K562 (cell line): ENCODE data around the gene HIVEP2. TPM values are rescaled to one million over a fixed set of nuclear protein-coding genes. Genes with fewer than 3 reads are reported as not detected.

Experiments used
- ATAC-seq: fragments of 200-7000 bp; cut with Tn5 transposase; 3 replicates; pipeline ENCODE4 v1.9.1; 2020; ENCODE audit warnings: moderate library complexity
- BruUV-seq: library from RNA; stranded (reverse); fragments of 400-500 nt; replicated peaks from 2 replicates; lab custom pipeline; 2021; lab: Mats Ljungman, UMichigan
- CTCF ChIA-PET: fragments of 300-600 bp; formaldehyde crosslinking; extraction: SDS; loops from one replicate; lab custom pipeline; 2021; ENCODE audit warnings: low intra/inter-chr PET ratio; lab: Yijun Ruan, JAX
- POLR2A ChIA-PET: fragments of 300-600, 350-650 bp; sonication (Branson Sonifier 250); formaldehyde crosslinking; extraction: SDS; loops from one replicate; lab custom pipeline; 2021; ENCODE audit warnings: antibody characterized with exemption, inconsistent platforms; lab: Yijun Ruan, JAX
- DNase-seq, 4 experiments: peaks; one replicate each; pipeline versions ENCODE4 v3.0.0 to v3.0.0-alpha.2; 2011 to 2018; ENCODE audit warnings: low spot score in 3 of 4, mixed read lengths in 3 of 4; ENCODE audit errors: extremely low read depth in 1 of 4
- FAIRE-seq: peaks from 2 replicates; lab custom pipeline; 2011; peaks lifted over from hg19 to GRCh38; lab: Jason Lieb, UNC
- H2AFZ ChIP-seq: 2 replicates; pipeline ENCODE4 v1.6.0; 2011; ENCODE audit warnings: low read depth, low read length, control low read depth, inconsistent platforms
- H3K27ac ChIP-seq: fragments of 200-600 bp; 3 replicates; pipeline ENCODE4 v1.8.0; 2011; ENCODE audit warnings: low read depth, mild to moderate bottlenecking, control low read depth, inconsistent platforms, low read length, moderate library complexity, mixed read lengths; ENCODE audit errors: extremely low read depth
- H3K27me3 ChIP-seq, 2 experiments: fragments of 300-600 bp in 1 of 2; 2 replicates in 1 of 2; 3 replicates in 1 of 2; pipeline versions ENCODE4 v1.6.0 to v1.8.0; 2011; ENCODE audit warnings: inconsistent platforms in 2 of 2, low read length in 2 of 2, mild to moderate bottlenecking in 1 of 2, mixed read lengths in 1 of 2, moderate library complexity in 1 of 2; ENCODE audit not compliant: control insufficient read depth in 2 of 2, insufficient read depth in 2 of 2
- H3K36me3 ChIP-seq: fragments of 300-600 bp; 3 replicates; pipeline ENCODE4 v1.8.0; 2011; ENCODE audit warnings: mild to moderate bottlenecking, low read length, inconsistent platforms; ENCODE audit not compliant: control insufficient read depth, insufficient read depth
- H3K4me1 ChIP-seq, 2 experiments: fragments of 200-600 bp in 1 of 2; replicated peaks in 1 of 2; 2 replicates in 1 of 2; 3 replicates in 1 of 2; pipeline versions ENCODE4 v1.5.1 to v1.8.0; 2011; ENCODE audit warnings: inconsistent platforms in 2 of 2, low read length in 2 of 2, mild to moderate bottlenecking in 1 of 2, mixed read lengths in 1 of 2, moderate library complexity in 1 of 2; ENCODE audit not compliant: control insufficient read depth in 2 of 2, insufficient read depth in 2 of 2
- H3K4me2 ChIP-seq: 2 replicates; pipeline ENCODE4 v1.6.1; 2011; ENCODE audit warnings: low read length, control low read depth, inconsistent platforms, mixed read lengths; ENCODE audit not compliant: insufficient read depth
- H3K4me3 ChIP-seq: fragments of 200-600 bp; sonication (generic), shearing (Covaris generic); 2 replicates; pipeline ENCODE4 v1.5.1; 2016; ENCODE audit warnings: control low read depth, inconsistent platforms
- H3K79me2 ChIP-seq: fragments of 200-600 bp; 3 replicates; pipeline ENCODE4 v1.8.0; 2011; ENCODE audit warnings: low read length, inconsistent platforms; ENCODE audit not compliant: control insufficient read depth, insufficient read depth
- H3K9ac ChIP-seq, 2 experiments: 2 replicates each; pipeline versions ENCODE4 v1.6.0 to v1.6.1; 2011; ENCODE audit warnings: low read depth in 2 of 2, low read length in 2 of 2, control low read depth in 1 of 2, inconsistent platforms in 1 of 2, mild to moderate bottlenecking in 1 of 2, mixed read lengths in 1 of 2; ENCODE audit not compliant: insufficient read depth in 1 of 2
- H3K9me1 ChIP-seq: one replicate; pipeline ENCODE4 v1.6.0; 2011; ENCODE audit warnings: inconsistent platforms, mild to moderate bottlenecking, low read length, moderate library complexity; ENCODE audit not compliant: control insufficient read depth, insufficient read depth
- H3K9me3 ChIP-seq: replicated peaks from 2 replicates; pipeline ENCODE4 v1.5.1; 2011; ENCODE audit warnings: low read depth, low read length, inconsistent platforms; ENCODE audit not compliant: control insufficient read depth, insufficient read depth
- H4K20me1 ChIP-seq: replicated peaks from 2 replicates; pipeline ENCODE4 v1.6.1; 2011; ENCODE audit warnings: low read length, inconsistent platforms, mixed read lengths; ENCODE audit not compliant: control insufficient read depth, insufficient read depth
- CREB3L1 ChIP-seq: fragments of 450-650 bp; IDR thresholded peaks from 2 replicates; pipeline ENCODE4 v1.6.1; 2014; ENCODE audit warnings: low read depth, mild to moderate bottlenecking, moderate library complexity, borderline replicate concordance
- ELK3 ChIP-seq: fragments of 450-650 bp; formaldehyde crosslinking; IDR thresholded peaks from 2 replicates; pipeline ENCODE4 v1.4.0; 2020; ENCODE audit warnings: mild to moderate bottlenecking
- HNRNPH1 ChIP-seq: fragments of 200-400 bp; formaldehyde crosslinking; optimal IDR thresholded peaks from 2 replicates; pipeline ENCODE3; 2017; ENCODE audit warnings: low read depth, mild to moderate bottlenecking, low read length, moderate library complexity
- SAFB ChIP-seq: fragments of 200-400 bp; formaldehyde crosslinking; IDR thresholded peaks from 2 replicates; pipeline ENCODE4 v1.6.1; 2017; ENCODE audit warnings: low read depth, low read length, borderline replicate concordance
- SNIP1 ChIP-seq: fragments of 450-650 bp; IDR thresholded peaks from 2 replicates; pipeline ENCODE4 v1.7.1; 2017; ENCODE audit warnings: low read depth, mild to moderate bottlenecking
- STAT6 ChIP-seq: sonication (generic); formaldehyde crosslinking; IDR thresholded peaks from 2 replicates; pipeline ENCODE4 v1.8.1; 2023; ENCODE audit warnings: mild to moderate bottlenecking, missing genetic modification reagents
- TGIF2 ChIP-seq: sonication (generic); formaldehyde crosslinking; IDR thresholded peaks from 2 replicates; pipeline ENCODE4 v1.8.1; 2022; ENCODE audit warnings: mild to moderate bottlenecking, missing genetic modification reagents, moderate library complexity
- ZBTB9 ChIP-seq: fragments of 450-650 bp; formaldehyde crosslinking; IDR thresholded peaks from 2 replicates; pipeline ENCODE4 v1.4.0; 2020; ENCODE audit warnings: mild to moderate bottlenecking, moderate library complexity
- ZNF511 ChIP-seq: sonication (generic); formaldehyde crosslinking; IDR thresholded peaks from 2 replicates; pipeline ENCODE4 v1.8.0; 2022; ENCODE audit warnings: mild to moderate bottlenecking, missing genetic modification reagents
- WGBS: fragments of 100-300 bp; shearing (Covaris generic); methylation state at CpG from one replicate; pipeline ENCODE4 v1.1.6; 2016; ENCODE audit warnings: low coverage, mixed read lengths; ENCODE audit not compliant: insufficient coverage; ENCODE audit errors: missing lambda C conversion rate; 5-methylcytosine and 5-hydroxymethylcytosine counted together
- in situ Hi-C: fragments of 300-500 bp; cut with MboI; formaldehyde crosslinking; loops from 4 replicates; pipeline ENCODE4 v1.15.0; 2018; ENCODE audit warnings: inconsistent platforms, mixed read lengths
- intact Hi-C: fragments of 100-400 bp; cut with micrococcal nuclease; formaldehyde crosslinking; loops from 2 replicates; pipeline ENCODE4 v1.14.2; 2022
- polyA plus RNA-seq, 8 experiments: library from polyadenylated mRNA; depleted of rRNA in 4 of 8; stranded (reverse) in 5 of 8; unstranded in 3 of 8; fragments of >200 nt; fragmentation: Nextera tagmentation in 2 of 8; fragmentation: Illumina TruSeq in 1 of 8; extraction: Ambion mirVana in 2 of 8; extraction: Trizol in 1 of 8; gene quantifications; 2 replicates each; pipeline versions ENCODE4 v1.2.1 to v1.2.3, GENCODE V29; 2011 to 2014; ENCODE audit warnings: inconsistent platforms in 1 of 8, missing spikeins in 1 of 8
- total RNA-seq, 7 experiments: library from RNA; depleted of rRNA in 6 of 7; stranded (reverse); fragments of >200 nt in 6 of 7; fragmentation: Illumina TruSeq in 2 of 7; extraction: Trizol in 2 of 7; gene quantifications; 2 replicates each; pipeline versions ENCODE4 v1.2.1 to v1.2.3, GENCODE V29; 2011 to 2021; ENCODE audit warnings: low replicate concordance in 1 of 7

Gene HIVEP2
- total and polyA plus RNA-seq, 9 of the 15 experiments (the other 6 are each of a cell fraction or from before 2014, with no cell fraction given): under 0.01 to 1.2 (median 0.31) TPM

GRCh38 chr6:142773859-142774648 is 170.9 kb downstream of the HIVEP2 start:
- ChIA-PET POLR2A (no interaction called here), CTCF (no interaction called here)
- Histone ChIP-seq H3K4me2 (no peak overlapping the region), H3K4me3 (no peak overlapping the region), H3K27me3 (peaks cover 44 to 50% of the 10 kb centered on the region in 2 experiments), H3K9ac (no peak overlapping the region), H3K36me3 (no peaks in the 10 kb centered on the region), H3K9me1 (no peaks in the 10 kb centered on the region), H3K27ac (no peak overlapping the region), H3K9me3 (no peaks in the 10 kb centered on the region), H3K79me2 (no peaks in the 10 kb centered on the region), H4K20me1 (no peaks in the 10 kb centered on the region), H2AFZ (no peak overlapping the region), H3K4me1 (no peaks in the 10 kb centered on the region)
- no TSS peak for BruUV-seq
- WGBS: 1% methylated on average over 12 of the region's 12 CpGs
- ATAC-seq (no peak), FAIRE-seq (no peak), DNase-seq (no peak)
- TF ChIP-seq SNIP1 (no peak), ZBTB9 (no peak), HNRNPH1 (no peak), STAT6 (CRISPR knock-in tag) (no peak), CREB3L1 (no peak), ZNF511 (CRISPR knock-in tag) (no peak), SAFB (no peak), TGIF2 (CRISPR knock-in tag) (no peak), ELK3 (CRISPR knock-in tag) (no peak)
- in situ Hi-C loops (no loop called here), intact Hi-C loops (no loop called here)
